Urothelium cell line (cell line): ENCODE results near the gene RGS1.
"Not testable (repeated sequence)": the region's sequence is repeated elsewhere in the genome, so short reads cannot be mapped to it uniquely, and the experiment has no call there.

Source experiments
- DNase-seq: peaks from one replicate; pipeline ENCODE4 v3.0.0; 2011; ENCODE audit warnings: low spot score, mixed read lengths
- FAIRE-seq: peaks from 2 replicates; lab custom pipeline; 2011; peaks lifted over from hg19 to GRCh38; lab: Jason Lieb, UNC

Gene RGS1, protein sequence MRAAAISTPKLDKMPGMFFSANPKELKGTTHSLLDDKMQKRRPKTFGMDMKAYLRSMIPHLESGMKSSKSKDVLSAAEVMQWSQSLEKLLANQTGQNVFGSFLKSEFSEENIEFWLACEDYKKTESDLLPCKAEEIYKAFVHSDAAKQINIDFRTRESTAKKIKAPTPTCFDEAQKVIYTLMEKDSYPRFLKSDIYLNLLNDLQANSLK

DNA sequence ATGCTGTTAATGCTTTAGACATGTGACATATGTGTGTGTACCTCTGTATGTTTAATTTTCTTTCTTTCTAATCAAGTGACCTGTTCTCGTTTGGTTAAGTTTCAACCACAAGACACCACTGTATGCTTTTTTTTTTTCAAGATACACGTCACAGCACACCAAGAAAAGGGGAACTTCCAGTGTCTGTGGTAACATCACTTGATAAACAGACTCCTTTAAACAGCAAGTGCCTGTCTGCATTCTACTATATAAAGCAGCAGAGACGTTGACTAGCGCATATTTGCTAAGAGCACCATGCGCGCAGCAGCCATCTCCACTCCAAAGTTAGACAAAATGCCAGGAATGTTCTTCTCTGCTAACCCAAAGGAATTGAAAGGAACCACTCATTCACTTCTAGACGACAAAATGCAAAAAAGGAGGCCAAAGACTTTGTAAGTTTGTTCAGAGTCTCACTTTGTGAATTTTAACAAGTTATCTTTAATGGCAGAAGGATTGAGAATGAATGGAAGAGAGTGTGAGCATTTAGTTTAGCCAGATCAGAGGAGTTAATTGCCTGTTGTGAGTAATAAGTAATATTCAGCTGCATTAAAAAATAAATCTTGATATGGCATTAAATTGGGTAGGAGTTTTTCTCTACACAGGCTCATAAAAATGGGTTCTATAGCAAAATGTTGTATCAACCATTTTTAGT is at the start of gene RGS1:
Gene RGS1 (plus strand): TSS at position 275 of the 691 bp plus-strand sequence. CDS start 20 bp downstream, at position 295.
- no peak for FAIRE-seq
- DNase-seq: no peak

DNA sequence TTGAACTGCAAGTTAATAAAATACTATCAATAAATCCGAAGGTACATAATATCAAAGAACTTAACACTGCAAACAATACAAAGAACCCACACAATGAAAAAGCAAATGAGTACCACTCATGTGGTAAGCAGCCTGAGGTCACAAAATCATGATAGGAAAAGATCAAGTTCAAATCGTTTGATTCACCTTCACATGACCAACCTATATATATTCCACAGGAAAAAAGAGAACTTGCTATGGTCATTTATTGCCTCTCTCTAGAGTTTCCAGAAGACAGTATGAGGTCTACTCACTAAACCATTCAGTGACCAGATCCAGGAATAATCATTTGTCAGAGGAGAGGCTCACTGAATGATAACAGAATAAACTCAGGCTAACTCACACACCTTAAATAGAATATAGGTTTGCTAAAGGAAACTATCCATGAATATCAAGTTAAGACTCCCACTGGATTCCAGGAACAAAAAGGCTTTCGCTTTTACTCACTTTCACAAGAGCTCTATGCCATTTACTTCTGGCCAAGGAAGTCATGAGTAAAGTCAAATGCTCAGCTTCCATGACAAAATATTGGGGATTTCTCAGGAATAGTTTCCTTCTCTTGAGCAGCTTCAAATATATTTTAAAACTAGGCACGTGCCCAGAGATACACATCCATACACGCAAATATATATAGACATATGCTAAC is 48.3 kb upstream of the RGS1 start:
- FAIRE-seq (no peak), DNase-seq (no peak)

DNA sequence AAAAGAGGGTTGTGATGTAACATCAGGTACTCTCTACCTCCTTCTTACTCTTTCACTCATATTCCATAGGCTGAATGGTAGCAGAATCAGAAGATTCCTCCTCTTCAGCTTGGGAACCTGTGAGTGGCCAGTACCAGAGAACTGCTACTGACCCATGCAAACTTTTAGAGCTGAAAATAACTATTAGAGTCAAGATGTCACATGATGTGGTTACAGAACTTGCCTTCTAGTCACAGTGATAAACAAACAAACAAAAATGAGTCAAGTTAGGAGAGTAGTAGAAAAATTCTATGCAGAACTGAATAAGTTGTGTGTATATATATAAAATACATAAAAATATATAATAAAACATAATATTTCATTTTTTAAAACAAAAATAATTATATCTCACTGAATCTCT is 47.6 kb upstream of the RGS1 start:
- FAIRE-seq (no peak), DNase-seq (no peak)

DNA sequence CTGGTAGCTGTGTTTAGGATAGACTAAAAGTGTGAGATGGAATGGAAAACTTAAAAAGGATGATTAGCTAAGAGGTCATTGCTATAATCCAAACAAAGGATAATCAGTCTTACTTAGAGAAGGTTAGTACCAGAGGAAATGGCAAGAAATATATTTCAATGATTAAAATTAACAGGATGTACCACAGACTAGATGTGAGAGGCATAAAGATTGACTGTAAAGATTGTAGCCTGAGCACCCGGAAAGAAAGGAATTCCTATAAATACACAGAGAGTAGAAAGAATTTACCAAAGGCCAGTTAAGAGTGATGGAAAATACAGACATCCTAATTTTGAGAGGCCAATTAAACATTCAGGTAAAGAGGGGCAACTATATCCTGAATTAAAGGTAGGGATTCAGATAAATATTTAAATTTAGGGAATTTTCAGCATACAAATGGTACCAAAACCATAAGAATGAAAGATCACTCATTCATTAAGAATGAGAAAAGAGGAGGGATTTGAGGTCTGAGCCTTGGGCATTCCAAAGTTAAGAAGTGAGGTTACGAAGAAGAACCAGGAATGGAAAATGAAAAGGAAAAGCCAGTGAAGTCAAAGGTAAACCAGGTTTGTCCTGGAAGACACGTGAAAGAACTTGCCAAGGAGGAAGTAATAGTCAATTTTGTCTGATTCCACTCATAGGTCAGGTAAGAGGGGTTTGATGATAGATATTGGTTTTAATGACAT is 46.4 kb upstream of the RGS1 start:
- no peak for DNase-seq
- FAIRE-seq: no peak

DNA sequence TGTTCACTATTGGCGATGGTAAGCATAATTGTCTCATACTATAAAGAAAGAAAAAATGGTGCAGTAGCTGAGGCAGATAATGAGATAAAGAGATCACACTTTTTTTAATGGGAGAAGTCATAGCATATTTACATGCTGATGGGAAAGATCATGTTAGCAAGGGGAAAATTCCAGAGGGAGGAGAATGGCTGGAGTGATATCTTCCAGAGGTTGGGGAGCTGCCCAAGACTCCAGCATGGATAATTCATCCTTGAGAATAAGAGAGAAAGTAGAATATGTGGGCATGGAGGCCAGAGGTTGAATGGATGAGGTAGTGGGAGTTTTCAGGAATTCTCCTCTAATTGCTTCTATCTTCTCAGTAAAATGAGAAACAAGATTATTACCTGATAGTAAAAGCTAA is 45.8 kb upstream of the RGS1 start:
- FAIRE-seq (no peak), DNase-seq (no peak)

DNA sequence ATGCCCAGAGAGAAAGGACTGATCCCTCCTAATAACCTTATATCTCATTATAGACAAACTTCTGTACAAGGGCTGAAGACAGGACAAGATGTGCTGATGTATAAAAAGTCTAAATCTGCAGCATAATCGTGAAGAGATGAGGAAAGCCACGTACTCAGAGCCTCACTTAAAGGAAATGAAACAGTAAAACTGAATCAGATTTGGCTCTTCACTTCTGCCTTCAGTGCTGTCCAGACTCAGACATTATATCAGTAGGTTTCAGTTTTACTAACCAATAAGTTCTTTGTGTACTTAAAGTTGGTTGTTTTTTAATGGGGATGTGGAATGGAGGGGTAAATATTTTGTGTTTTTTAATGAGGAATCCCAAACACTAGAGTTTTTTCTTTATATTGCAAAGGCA is 45.3 kb upstream of the RGS1 start:
- no peak for FAIRE-seq
- no peak for DNase-seq

DNA sequence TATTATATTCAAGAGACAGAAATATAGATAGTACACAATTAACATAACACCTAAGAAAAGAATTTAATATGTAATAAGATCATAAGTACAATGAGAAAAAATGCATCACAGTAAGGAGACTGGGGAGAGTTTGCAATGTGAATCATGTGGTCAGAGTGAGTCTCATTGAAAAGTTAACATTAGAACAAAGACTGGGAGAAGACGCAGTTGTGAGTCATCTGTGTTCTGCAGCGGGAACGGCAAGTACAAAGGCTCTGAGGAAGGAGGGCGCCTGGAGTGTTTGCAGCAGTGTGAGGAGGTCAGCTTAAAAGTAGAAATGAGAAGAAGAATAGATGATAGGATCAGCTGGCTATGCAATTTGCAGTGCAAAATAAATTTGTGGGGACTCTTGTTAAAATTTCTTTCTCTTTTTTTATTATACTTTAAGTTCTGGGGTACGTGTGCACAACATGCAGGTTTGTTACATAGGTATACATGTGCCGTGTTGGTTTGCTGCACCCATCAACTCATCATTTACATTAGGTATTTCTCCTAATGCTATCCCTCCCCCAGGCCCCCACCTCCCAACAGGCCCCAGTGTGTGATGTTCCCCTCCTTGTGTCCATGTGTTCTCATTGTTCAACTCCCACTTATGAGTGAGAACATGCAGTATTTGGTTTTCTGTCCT is 44.4 kb upstream of the RGS1 start:
- FAIRE-seq: not testable (repeated sequence)
- DNase-seq: peak; percentile 83

DNA sequence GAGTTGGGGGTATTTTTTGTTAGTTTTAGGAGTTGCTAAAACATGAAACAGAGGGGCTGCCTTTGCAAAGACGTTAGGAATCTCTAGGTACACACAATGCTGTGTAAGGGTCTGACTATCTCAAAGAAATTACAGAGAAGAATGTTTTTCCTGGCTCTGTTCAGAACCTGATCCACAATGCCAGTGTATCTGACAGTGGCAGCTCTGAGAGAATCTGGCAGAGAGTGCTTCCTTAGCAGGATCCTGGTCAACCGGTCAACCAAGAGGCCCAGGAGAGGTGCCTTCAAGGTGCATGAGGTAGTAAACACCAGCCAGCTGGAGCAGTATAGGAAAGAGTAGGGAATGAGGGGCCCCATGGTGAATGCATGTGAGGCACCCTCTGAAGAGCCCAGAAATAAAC is 40.9 kb upstream of the RGS1 start:
- no peak for FAIRE-seq

DNA sequence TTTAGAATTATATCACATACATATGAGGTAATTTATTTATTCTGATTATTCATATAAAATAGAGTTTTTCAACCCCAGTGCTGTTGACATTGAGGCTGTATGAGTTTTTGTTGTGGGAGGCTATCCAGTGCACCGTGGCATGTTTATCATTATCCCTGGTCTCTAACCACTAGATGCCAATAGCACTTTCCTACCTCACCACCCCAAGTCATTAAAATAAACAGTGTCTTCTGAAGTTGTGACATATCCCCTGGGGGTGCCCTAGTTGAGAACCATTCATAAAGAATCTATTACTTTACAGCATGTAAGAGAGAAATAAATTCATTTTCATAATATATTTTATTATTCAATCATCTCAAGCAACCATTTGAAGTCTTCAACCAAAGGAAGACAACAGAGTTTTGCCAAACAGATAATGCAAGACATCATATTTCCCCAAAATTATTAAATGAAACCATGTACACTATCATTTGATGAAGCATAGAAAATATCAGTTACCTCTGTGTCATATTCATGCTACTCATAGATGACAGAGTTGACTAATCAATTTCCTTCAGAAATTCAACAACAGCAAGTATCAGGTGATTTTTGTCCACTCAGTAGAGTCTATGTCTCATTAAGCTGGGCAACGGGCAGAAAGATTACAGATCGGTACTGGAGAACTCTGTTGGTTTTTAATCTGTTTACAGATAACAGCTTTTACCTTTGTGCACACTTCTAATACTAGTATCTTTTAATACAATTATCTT is 39.5 kb upstream of the RGS1 start:
- DNase-seq: no peak
- no peak for FAIRE-seq

More for the DNA sequence above, 40.9 kb upstream of the RGS1 start:
- DNase-seq: no peak

DNA sequence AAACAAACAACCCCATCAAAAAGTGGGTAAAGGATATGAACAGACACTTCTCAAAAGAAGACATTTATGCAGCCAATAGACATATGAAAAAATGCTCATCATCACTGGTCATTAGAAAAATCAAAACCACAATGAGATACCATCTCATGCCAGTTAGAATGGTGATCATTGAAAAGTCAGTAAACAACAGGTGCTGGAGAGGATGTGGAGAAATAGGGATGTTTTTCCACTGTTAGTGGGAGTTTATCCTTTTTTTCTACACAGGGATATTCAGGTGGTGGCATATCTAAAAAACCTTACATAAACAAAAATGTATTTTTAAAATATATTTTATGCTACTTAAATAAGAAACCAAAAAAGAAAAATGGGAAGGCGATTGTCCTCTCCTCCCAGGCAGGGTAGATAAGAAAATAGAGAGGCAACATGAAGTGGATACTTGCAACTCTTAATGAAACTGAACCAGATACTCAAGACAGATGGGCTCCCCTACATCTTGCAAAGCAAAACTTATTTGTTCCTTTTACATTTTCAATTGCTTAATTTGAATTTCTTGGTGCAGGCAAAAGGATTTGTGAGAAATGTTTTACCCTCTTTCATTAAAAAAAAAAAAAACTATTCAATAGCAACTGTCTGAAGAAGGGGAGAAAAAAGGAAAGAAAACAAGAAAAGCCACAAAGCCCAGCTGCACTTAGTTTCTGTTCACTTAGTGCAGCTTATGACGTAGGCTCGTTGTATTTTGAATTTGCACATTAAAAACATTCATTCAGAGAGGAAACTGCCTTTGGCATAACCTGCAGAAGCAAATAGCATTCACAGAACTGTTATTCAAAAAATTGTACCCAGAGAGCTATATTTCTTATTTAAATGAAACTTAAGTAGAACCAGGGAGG is 36.9 kb upstream of the RGS1 start:
- no peak for FAIRE-seq
- no peak for DNase-seq

DNA sequence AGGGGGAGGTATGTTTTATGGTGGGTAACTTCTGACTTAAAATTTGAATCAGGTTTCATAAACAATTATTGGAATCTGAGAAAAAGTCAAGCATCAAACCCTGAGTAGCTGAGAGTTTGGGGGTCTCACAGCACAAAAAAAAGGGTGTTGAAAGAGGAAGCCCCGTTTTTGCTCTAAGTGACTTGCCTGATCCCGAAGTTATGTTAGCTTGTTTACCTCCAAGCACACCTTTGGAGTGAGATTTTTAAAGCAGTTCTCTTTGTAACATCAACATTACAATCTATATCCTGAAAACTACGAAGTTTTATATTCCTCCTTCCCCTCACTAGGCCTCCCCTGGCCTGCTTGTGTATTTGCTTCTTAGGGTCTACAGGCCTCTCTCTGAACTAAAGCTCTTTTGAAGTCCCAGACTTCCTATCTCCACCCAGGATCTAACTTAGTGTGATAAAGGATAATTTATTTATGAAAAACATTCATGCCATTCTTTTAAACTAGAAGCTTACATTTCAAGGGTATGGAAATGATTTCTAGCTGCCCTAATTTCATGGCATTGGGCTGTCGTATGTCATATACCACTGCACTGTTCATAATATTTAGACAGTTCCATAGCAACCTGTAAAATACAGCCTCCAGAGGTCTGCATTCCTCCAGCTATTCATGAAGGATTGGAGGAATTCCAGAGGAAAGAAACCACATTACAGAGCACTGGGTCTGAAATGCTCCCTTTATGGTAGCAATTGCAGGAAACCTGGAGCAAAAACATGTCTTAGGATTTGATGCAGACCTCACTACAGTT is 36.1 kb upstream of the RGS1 start:
- peak; percentile 73 for DNase-seq
- no peak for FAIRE-seq

DNA sequence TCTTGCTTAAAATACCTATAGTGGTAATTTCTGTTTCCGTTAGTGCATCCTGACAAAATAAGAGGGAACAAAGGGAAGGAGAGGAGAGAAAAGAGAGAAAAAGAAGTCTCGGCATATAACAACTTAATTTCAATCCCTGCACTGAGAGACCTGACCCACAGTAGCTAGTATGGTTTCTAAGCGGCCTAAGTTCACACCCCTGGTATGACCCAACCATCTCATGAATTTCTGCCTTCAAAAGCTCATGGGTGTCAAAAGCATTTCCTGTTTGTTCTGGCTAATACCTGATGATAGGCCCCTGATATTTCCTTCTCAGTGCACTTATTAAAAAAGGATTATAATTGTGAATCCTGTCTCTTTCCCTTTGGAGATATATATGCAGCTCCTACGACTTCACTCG is 32.1 kb upstream of the RGS1 start:
- DNase-seq (no peak), FAIRE-seq (no peak)

DNA sequence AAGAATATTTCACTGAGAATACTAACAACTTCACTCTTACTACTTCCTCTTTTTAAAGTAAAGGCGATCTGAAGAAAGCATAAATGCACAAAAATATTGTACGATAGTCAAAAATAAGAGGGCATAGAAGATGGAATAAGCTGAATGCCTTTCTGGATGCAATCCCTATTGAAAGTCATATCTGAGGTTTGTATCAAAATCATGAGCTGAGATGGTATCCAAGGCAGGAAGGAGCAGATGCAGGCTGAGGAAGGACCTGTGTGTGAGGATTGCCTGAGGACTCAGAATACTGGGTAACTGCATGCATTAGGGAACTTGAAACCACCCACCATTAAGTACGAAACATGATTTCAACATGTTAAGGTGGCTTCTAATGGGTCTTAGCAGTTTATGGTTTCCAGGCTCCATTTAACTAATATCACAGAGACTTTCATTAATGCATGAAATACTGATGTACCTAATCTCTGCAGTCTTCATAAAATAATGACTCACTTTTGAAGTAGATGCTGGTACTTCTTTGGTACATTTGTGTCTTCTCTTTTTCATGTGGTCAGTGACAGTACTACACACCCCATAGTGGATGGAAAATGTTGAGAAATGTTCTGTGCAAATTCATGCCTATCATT is 29.6 kb upstream of the RGS1 start:
- no peak for DNase-seq
- no peak for FAIRE-seq

DNA sequence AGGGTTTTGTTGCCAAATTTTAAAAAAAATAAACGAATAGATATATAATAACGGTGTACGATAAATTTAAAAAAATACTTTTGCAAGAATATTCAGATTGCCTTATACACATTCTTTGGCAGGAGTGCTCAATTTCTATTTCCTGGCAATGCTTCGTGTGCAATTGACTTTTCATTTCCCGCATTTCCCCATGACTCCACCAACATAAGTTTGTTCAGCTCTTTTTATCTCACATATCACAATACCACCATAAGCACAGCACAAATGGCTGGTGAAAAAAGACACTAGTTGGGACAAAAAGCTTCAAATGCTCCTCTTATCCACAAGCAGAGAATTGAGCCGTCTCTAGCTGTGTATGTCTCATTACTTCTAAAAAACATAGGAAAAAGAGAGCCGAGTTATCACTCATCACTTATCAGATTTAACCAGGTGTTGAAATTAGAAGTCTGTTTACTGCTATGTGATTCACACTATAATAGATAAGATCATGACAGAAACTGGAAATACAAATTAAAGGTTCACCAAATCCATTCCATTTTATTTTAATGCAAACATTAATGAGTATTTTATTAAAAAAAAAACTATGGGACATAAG is 28.9 kb upstream of the RGS1 start:
- no peak for FAIRE-seq
- DNase-seq: no peak

DNA sequence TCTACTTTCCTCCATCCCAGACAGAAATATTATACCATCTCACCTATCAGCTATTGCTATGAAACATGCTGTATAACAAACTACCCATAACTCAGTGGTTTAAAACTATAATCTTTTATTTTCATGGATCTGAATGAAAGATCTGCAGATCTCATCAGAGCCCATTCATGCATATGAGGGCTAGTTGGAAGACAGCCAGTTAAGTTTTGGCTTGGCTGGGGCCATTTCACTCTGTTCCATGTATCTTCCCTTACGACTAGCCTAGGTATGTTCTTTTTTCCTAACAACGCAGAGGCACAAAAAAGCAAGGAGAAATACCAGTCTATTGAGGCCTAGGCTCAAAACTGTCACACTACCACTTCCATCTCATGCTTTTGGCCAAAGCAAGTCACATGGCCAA is 28.1 kb upstream of the RGS1 start:
- FAIRE-seq (no peak), DNase-seq (no peak)

DNA sequence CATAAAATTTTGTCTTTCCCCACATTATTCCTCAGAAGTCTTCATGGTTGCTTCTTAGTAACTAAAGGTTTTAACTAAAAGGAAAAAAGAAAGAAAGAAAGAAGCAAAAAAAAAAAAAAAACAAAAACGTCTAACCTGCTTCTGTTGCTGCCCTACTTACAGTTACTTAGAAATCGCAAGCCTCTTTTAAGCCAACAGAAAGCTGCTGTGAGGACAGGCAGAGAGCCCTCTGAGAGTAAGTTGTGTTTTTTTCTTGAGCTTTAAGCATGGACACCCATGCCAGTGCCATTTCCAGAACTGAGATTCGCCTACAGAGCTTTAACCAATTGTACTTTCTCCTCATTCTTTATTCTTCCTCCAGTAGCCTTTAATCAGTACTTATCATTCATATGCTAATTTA is 25.6 kb upstream of the RGS1 start:
- no peak for FAIRE-seq
- no peak for DNase-seq

DNA sequence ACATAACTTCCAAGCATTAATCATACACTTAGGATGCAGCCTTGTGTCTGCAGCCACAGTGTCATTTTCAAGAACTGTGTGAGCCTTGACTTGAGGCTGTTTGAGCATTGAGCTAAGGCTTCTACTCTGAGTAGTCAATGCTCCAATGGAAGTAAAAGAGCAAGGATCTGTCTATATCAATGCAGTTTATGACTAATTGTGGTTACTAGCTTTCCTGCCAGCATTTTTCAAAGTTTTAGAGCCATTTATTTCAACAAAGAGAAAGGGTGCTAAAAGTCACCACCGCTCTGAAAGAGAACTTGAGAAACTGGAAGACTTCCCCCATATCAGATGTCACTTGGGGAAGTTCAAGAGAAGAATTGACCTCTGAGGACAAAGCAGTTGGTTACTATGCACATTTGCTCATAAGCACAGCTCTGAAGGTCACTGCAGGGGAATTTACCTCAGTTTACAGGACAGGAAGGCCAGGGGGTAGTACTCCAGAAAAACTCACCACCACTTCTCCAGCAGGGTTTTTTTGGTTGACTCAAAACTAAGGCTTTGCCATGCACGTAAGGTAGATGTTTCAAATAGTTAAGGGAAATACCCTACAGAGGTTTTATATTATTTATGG is 24.5 kb upstream of the RGS1 start:
- FAIRE-seq (no peak), DNase-seq (peak; percentile 32)
